ENCODE measurements around the gene INSYN1.
"Not testable (repeated sequence)": the region's sequence is repeated elsewhere in the genome, so short reads cannot be mapped to it uniquely, and the experiment has no call there.

INSYN1 gene

DNA sequence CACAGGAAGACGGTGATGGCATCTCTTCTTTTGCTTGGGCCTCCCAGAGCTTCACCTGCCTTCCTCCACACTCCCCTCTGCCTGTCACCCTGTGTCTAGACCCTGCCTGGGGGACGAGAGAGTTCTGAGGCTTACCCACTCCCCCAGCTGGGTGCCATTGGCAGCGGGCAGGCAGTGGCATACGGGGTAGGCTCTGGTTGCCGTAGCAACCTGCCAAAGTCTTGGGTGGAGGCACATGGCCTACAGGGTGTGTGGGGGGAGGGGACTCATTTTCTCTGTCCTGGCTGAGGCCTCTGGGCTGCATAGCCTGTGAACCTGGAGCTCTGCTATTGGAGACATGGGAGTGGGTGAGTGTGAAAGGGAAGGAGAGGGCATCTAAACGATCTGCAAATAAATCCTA is 4.4 kb downstream of the INSYN1 start:
- no peak for DNase-seq

DNA sequence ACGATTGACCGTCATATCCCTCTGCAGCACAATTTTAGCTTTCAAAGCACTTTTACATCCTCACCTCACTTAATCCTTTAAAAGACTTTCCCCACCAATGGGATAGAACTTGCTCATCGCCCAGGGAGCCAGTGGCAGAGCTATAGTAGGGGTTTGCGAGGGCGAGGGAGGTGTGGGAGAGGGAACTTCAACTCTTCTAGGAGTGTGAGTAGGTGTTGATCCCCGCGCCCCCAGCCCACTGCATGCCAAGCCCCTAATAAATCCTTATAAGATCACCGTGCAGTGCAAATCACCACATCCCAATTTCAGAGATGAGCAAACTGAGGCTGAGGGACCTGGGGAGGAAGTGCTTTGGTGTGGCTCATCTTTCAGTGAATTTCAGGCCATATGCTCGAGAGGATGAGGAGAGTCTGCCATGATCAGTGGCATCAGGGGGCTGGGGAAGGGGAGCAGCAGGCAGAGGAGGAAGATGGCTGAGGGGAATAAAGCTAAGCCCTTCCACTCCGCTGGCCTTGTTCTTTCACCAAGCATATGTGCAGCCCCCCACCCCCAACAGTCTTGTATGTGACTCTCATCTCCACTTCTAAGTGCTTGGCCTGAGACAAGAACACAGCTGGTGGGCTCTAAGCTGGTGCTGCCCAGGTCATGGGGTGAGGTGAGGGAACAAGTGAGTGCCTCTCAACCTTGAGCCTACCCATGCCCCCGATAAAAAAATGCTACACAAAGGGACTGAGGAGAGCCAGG is 5.1 kb downstream of the INSYN1 start:
- no peak for DNase-seq

DNA sequence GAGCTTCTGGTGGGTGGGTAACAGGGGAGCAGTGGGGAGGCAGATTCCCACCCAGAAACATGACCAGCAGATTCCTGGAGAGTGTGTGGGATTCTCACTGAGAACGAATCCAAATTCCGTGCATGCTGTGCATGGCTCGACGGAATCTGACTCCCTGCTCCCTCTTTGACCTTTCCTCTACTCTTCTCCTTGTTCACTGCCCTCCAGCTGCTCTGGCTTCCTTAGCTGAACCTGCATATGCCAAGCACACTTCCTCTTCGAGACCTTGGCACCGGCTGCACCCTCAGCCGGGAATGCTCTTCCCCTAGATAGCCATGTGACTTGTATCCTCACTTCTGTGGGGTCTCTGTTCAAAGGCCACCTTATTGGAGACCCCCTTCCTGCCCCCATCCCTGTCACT is 6.3 kb downstream of the INSYN1 start:
- no peak for DNase-seq

DNA sequence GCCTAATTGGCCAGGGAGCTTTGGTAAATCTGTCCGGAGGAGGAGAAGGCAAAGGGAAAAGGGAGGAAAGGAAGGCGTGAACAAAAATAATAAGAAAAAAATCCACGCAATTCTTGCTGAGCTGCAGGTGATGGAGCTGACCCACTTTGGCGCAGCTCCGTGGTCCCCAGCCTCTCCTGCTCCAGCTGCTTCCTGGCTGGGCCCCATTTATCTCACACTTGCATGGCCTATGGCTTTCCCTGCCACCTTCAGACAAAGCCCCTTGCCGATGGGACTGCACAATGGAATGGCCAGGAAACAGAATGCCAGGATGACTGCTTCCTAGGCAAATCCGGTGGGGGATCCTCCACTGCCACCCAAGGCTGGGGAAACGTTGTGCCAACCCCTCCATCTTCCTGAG is 6.9 kb downstream of the INSYN1 start:
- DNase-seq: no peak

DNA sequence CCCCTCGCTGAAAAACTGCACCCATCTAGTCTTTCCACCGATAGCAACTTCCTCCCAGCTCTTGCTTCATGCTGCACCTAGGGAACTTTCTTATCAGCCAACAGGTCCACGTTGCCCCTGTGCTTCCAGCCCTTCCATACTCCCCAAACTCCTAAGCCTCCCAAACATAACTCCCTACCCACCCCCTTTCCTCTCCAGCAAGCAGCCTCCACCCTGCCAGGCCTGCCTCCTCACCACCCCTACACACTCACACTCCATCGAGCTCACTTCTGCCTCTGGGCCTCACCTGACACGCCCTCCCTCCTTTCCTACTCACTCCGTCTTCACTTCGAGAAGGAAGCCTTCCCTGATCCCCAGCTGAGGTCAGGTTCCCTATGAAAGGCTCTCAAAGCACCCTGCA is 8.1 kb downstream of the INSYN1 start:
- DNase-seq: no peak

DNA sequence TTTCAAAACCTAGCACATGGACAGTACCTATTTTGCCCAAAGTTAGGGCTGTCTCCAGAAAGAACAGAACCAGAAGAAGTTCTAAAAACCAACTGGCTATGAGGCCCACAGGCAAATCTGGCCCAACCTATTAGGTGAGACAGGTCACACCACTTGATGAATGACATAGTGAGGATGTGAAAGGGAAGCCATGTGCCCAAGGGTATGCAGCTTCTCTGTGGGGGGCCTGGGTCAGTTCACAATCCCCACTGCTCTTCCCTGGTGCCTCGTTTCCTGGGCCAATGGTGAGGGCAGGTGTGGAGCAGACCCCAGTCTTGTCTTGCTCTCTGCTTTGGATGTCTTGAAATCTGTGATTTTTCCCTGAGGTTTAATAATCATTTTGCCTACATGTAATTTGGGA is 8.9 kb downstream of the INSYN1 start:
- DNase-seq: no peak

DNA sequence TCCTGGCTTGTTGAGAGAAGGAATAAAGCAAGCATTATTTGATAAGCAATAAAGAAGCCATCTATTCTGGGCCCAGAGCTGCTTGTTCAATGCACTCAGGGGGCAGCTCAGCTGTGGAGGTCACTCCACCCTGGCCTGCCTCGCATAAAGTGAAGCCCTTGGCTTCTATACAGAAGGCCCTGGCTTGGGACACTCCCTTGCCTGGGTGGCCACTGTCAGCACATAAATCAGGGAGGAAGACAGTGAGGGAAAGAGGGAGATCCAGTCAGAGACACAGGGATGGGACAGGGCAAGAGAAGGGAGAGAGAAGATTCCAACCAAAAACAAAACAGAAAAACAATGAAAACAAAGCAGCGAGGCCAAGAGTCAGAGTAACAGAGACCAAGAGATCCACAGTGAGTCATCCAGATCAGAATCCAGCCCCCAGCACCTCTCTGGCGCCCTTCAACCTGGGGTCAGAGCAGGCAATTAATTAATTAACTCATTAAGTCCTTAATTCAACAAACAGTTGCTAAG is 11.8 kb downstream of the INSYN1 start:
- DNase-seq: no peak

DNA sequence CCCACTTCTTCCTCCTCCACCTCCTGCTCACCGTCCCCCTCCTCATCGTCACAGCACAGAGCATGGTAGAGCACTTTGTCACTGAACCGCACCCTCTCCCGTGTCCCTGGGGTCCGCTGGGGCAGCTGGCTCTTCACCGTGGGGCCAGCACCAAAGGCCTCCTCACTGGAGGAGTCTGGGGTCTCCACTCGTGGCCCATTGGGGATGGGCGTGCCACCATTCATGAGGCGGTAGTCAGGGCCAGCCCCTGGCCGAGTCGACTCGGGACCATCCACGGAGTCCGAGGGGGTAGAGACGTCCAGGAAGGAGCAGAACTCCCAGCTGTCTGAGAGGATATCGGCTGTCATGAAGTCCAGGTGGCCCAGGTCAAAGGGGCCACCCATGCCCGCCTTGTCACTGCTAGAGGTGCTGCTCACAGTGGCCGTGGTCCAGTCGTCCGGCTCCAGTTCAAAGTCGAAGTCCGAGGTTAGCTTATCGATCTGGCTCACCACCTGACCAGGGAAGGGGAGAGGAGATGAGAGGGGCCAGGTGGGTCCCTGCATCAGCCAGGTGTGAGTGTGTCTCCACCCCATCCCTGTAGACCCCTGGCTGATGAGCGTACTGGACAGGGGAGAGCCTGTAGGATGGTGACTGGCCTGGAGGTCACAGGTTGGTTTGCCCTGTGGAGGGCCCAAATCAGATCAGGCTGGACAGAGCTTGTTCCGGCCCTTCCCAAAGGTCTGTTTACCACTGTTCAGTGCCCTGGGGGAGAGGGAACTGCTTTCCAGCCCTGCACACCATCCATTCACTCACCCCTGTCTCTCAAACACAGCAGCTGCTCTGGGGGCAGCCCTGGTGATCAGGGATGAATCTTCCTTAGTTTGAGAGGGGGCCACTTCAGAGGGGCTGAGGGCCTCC is 12.8 kb downstream of the INSYN1 start:
- DNase-seq: no peak

DNA sequence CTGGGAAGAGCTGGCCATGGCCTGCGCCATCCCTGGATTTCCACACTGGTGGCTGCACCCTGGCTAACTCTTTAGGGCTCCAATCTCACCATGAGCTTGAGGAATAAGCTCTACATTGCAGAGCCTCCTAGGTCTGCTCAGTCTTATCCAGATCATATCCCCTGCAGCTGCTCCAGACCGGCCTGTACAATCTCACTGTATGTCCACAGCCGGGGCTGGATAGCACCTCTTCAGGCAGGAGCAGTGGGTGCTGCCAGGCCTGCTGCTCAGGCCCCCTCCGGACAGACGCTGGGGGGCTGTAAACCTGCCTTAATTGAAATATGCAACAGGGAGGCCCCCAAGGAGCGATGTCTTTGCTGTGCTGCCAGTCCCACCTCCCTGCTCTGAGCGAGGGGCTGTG is 15.6 kb downstream of the INSYN1 start:
- DNase-seq: no peak

DNA sequence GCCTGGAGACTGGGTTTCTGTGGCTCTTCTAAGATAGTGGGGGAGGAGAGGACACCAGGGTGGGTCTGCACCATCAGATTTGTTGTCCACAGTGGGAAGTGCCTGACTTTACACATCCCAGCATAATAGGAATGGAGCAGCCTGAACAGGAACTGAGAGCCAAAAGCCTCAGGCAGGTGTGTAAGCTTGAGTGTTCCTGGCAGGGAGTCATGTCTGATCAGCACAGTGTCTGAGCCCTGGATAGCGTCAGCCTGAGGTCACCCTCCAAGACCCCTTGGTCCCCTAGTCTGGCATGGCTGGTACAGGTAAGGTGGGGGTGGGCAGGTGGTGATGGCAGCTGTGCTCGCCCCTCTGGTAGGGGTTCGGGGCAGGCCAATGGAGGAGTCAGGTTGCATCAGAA is 20.2 kb downstream of the INSYN1 start:
- DNase-seq: no peak

DNA sequence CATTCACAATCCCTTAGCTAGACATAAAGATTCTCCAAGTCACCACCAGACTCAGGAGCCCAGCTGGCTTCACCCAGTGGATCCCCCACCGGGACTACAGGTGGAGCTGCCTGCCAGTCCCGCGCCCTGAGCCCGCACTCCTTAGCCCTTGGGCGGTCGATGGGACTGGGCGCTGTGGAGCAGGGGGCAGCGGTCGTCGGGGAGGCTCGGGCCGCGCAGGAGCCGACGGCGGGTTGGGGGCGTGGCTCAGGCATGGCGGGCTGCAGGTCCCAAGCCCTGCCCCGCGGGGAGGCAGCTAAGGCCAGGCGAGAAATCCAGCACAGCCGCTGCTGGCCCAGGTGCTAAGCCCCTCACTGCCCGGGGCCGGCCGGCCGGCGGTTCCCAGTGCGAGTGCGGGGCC is 21.1 kb downstream of the INSYN1 start:
- not testable (repeated sequence) for DNase-seq

DNA sequence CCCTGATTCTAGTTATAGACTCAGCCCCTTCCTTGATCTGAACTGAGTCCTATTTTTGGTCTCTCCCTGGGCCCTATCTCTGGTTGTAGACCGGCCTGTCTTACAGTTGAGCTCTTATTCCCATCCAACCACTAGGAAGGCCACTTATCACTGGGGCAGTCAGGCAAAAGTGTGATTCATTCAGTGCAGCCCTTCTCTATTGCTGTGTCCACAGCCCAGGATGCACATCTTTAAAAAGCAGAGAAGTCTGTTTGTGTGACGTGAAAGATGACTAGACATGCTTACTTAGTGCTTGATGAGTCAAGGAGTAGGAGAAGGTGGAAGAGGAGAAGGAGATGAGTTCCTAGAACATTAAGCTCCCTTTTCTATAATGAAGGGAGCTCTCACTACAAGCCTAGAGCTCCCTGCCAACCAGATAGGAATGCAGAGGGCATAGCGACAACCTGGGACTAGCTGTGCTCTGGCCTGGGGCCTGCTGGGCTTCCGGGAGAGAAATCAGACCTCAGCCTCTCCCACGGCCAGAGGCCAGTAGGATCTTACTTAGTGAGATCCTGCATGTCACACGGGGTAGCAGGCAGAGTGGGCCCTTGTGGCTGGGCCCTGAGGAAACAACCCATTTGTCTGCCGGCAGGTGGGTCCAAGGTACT is 25.7 kb downstream of the INSYN1 start:
- no peak for DNase-seq

DNA sequence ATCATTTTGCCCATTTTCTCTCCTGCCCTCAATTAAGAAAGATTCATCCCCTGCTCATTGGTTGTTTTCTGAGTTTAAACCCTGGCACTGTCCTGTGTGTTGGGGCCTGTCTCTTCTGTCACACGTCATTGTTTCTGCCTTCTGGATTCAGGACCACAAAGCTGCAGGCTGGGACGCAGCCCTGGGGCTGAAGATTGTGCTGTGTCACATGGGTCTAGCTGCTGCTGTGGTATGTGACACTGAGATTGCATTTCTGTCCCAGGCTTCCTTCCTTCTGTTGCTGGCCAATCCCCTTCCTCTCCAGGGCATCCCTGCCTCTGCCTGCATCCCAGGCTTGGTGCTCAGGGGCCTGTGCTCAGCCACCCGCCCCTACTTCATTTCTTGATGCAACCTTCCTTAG is 28.9 kb downstream of the INSYN1 start:
- no peak for DNase-seq

DNA sequence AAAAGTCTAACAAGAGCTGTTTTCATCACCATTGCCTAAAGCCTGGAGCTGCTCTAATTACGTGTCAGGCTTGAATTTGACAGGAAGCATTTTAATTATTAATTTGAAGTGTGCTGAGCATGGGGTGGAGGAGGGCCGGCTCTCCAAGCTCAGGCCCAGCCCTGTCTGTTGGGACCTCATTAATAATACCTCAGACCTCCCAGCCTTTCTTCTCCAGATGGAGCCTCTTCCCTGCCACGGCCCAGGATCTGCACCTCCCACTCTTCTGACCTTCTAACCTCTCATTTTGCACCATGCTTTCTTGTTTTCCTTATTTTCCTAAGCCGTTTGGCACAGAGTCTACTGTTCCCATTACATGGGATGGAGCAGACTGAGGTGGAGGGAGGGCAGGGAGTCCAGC is 30.0 kb downstream of the INSYN1 start:
- no peak for DNase-seq

DNA sequence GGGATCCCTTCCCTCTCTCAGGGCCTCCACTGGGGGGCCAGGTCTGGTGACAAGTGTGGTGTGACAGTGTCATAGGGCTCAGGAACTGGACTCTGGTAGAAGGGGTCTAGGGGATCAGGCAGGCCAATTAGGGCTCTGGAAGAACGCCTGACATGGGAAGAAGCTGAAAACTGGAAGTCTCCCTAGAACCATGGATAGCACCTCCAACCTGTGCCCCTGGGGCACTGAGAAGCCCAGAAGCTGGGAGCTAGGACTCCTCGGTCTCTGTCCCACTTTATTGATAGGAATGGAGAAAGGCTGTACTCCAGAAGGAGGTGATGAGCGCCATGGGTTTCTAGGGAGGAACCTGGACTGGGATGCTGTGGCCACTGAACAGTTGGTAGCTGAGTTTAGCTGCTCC is 30.7 kb downstream of the INSYN1 start:
- no peak for DNase-seq

DNA sequence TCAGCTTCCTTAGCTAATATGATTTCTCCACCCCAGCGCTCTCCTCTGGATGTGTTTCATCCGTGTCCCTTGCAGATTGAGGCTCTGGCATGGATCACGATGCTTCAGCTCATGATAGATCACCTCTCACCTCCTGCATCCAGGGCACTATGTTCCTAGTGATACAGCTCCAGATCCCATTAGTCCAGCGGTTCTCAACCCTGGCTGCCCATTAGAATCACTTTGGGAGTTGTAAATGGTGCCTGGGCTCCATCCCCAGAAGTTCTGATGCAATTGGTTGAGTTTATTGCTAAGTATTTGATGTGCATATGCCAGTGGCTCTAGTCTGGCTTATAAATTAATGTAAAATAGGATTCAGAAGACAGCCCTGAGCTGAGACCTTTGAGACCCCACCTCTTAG is 34.5 kb downstream of the INSYN1 start:
- no peak for DNase-seq

DNA sequence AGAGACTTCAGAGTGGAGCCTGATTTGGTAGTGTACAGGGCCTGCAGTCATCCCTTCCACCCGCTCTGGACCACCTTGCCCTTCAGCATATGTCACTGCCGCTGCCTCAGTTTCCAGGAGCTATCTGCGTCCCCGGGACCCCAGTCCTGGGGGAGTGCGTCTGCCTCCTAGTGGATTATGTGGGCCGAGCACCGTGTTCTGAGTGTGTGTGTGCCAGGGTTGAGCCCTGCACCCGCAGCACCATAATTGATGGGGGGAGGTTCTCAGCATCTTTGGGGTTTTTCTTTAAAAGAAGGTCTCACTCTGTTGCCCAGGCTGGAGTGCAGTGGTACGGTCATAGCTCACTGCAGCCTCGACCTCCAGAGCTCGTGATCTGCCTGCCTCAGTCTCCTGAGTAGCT is 35.3 kb downstream of the INSYN1 start:
- DNase-seq: no peak

DNA sequence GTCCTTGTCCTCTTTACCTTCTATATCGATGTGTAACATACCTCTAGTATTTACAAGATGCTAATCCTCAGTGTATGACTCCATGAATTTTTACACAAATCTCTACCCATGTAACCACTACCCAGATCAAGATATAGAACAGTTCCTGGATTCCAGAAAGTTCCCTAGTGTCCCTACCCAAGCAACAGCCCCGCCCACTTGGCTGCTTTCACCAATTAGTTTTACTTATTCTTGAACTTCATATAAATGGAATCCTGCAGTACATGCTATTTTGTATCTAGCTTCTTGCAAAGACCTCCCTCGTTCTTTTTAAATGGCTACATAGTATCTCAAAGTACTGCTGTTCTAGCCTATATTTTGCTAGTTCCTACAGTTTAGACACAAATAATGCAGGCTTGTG is 35.9 kb downstream of the INSYN1 start:
- no peak for DNase-seq

DNA sequence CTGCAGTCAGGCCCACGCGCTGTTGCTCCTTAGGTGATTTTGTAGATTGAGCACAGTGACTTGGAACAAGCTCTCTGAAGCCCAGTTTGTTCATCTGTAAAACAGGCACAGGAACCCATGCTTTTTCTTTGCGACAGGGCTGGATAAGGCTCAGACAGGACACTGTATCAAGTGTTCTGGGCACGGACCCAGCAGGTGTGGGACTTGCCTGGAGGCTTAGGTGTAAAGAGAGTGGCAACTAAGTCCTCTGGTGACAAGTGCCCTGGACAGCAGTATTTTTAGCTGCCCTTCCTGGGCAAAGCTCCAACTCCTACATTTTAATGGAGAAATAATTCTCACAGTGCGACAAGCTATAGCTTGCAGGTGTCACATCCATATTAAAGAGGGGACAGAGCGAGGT is 36.7 kb downstream of the INSYN1 start:
- DNase-seq: no peak

DNA sequence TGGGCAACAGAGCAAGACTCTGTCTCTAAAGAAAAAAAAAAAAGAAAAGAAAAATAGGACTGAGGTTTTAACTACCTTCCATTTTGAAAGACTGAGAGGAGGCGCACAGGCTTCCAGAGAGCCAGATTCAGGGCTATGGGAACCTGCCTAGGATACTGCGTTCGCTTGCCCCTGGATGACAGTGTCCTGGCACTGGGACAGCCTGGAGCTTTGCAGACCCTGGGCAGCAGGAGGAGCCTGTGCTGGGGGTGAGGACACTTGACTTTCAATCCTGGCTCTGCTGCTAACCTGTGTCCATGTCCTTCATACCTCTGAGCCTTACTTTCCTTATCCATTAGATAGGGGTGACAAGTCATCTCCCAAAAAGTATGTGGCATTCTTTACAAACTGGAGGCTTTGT is 37.7 kb downstream of the INSYN1 start:
- DNase-seq: no peak

DNA sequence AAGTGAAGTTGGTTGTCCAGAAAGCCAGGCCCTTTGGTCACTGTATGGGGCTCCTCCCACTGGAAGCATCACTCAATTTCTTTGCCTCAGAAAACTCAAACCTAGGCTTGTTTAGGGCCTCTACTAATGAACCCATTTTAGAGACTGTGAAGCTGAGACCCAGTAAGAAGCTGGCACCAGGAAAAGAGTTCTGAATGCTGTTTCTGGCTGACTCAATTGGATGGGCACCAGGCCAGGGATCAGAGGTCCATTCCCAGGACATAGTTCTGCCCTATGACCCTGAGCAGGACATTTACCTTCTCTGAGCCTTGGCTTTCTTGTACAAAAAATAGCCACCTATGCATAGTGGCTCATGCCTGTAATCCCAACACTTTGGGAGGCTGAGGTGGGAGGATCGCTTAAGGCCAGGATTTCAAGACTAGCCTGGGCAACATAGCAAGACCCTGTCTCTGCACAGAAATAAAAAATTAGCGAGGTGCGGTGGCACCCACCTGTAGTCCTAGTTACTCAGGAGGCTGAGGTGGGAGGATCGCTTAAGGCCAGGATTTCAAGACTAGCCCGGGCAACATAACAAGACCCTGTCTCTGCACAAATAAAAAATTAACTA is 38.4 kb downstream of the INSYN1 start:
- DNase-seq: no peak

DNA sequence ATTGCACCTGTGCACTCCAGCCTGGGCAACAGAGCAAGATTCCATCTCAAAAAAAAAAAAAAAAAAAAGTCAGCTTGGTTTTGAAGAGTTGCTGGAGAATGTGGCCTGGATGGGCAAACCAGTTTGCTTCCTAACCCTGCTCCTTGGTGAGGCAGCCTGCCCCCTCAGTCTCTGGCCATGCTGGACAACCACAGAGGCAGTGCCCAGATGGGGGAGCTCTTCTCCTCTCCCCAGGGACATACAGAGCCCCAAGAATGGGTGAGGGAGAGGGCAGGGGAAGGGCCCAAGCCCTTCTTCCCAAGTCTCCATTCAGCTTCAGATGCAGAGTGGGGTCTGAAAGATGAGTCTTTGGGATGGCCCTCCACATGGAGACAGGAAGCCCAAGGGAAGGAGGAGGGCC is 41.0 kb downstream of the INSYN1 start:
- no peak for DNase-seq

DNA sequence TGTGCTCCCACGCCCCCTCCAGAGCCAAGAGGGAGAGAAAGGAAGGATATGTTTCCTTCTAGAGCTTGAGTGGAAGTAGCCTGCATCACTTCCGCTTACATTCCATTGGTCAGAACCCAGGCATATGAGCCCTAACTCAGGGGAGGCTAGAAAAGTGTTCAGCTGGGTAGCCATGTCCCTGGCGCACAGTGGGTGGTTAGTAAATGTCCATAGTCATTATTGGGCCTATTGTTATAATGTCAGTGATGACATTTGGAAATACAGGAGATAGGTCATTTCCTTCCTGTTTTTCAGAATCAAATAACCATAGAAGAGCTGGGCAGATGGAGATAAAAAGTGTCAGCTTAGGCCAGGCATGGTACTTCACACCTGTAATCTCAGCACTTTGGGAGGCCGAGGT is 41.6 kb downstream of the INSYN1 start:
- no peak for DNase-seq

Measured in activated CD4-positive, alpha-beta T cell treated with anti-CD3 and anti-CD28 coated beads, Interleukin-2, amount 50 U/mL, for 16 hours (primary cell).